Transverse colon (tissue), 4 donors: Measurements from ENCODE around the gene NBL1.

Experiments
- CTCF ChIP-seq, 5 experiments: fragments of 200-600 bp in 3 of 5; fragments of 450-650 bp in 2 of 5; sonication (generic) in 3 of 5; IDR thresholded peaks; 1 replicate in 2 of 5; 2 replicates in 3 of 5; pipeline ENCODE4 v1.5.1; 2016 to 2017; ENCODE audit warnings: antibody characterized with exemption in 5 of 5, inconsistent platforms in 3 of 5, mild to moderate bottlenecking in 2 of 5, moderate library complexity in 1 of 5
- POLR2A ChIP-seq: fragments of 450-650 bp; IDR thresholded peaks from one replicate; pipeline ENCODE4 v1.6.1; 2016; ENCODE audit warnings: antibody characterized with exemption, mild to moderate bottlenecking, moderate library complexity
- POLR2AphosphoS5 ChIP-seq, 3 donors: sonication (generic); formaldehyde crosslinking; IDR thresholded peaks; one replicate each; pipeline ENCODE4 v1.6.1; 2016; ENCODE audit warnings: antibody characterized with exemption in 3 of 3

GRCh38 chr1:19665496-19666465 is 21.7 kb downstream of the NBL1 start:
- TF ChIP-seq POLR2A, result no peak
- TF ChIP-seq CTCF (IDR thresholded peaks at IDR 0.05), result no peak
- TF ChIP-seq POLR2AphosphoS5 (IDR thresholded peaks at IDR 0.05), result no peak
